HG03342 (cell line): ENCODE data around the gene ATP6V0A1.
"Not testable (repeated sequence)": the region's sequence is repeated elsewhere in the genome, so short reads cannot be mapped to it uniquely, and the experiment has no call there.

Source experiments
- ATAC-seq: cut with Tn5 transposase; IDR thresholded peaks from one replicate; pipeline ENCODE4 v1.9.1; 2021; ENCODE audit warnings: mild to moderate bottlenecking, moderate library complexity; ENCODE audit not compliant: unreplicated experiment

ATP6V0A1 gene

GRCh38 chr17:42555961-42556617 lies 97.4 kb downstream of the ATP6V0A1 start:
- not testable (repeated sequence) for ATAC-seq

- ATAC-seq, result no peak
Observed at GRCh38 chr17:42559075-42559474, 100.4 kb downstream of the ATP6V0A1 start.

GRCh38 chr17:42560246-42560645 lies 101.6 kb downstream of the ATP6V0A1 start:
- ATAC-seq, result no peak

- ATAC-seq, result no peak
Observed at GRCh38 chr17:42561897-42562387, 103.3 kb downstream of the ATP6V0A1 start, which contains the start of gene COASY. COASY (plus strand) TSS chr17:42562148; CDS start chr17:42562623, 475 bp downstream.

DNA sequence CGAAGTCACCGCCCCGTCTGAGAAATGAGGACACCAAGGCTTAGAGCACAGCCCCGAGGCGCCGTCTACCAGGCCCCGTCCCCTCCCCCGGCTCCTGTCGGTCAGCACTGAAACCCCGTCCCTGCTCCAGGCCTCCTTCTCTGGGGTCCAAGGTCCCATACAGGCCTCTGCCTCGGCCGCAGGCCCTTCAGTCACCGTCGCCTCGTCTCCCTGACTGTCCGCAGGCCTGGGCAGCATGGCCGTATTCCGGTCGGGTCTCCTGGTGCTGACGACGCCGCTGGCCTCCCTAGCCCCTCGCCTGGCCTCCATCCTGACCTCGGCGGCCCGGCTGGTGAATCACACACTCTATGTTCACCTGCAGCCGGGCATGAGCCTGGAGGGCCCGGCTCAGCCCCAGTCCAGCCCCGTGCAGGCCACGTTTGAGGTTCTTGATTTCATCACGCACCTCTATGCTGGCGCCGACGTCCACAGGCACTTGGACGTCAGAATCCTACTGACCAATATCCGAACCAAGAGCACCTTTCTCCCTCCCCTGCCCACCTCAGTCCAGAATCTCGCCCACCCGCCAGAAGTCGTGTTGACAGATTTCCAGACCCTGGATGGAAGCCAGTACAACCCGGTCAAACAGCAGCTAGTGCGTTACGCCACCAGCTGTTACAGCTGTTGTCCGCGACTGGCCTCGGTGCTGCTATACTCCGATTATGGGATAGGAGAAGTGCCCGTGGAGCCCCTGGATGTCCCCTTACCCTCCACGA lies 103.9 kb downstream of the ATP6V0A1 start:
- ATAC-seq, result no peak

DNA sequence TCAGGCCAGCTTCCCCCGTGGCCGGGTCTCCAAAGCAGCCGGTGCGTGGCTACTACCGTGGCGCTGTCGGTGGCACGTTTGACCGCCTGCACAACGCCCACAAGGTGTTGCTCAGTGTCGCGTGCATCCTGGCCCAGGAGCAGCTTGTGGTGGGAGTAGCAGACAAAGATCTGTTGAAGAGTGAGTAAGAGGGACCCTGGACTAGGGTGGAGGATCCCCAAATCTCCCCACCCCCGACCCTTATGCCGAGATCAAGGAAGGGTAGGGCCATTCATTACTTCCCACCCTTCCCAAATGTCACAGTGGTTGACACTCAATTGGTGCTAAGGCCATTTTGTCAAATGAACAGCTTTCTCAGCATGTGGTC lies 104.4 kb downstream of the ATP6V0A1 start:
- ATAC-seq, result no peak

DNA sequence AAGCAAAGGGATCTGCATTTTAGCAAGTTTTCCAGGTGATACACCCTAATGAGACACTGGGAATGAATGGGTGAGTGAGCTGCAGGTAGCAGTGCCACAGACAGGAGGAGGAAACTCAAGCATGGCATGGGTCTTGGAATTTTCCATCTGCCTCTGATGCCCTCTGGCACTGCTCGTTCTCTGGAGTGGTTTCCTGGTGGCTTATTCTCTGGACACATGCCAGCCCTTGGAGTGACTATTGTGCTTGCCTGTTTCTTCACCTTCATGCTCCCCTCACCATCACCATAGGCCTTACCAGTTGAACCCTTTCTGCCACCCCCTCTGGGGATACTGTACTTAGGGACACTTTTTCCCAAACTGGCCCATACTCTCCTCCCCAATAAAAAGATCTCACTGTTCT lies 104.9 kb downstream of the ATP6V0A1 start:
- no peak for ATAC-seq

DNA sequence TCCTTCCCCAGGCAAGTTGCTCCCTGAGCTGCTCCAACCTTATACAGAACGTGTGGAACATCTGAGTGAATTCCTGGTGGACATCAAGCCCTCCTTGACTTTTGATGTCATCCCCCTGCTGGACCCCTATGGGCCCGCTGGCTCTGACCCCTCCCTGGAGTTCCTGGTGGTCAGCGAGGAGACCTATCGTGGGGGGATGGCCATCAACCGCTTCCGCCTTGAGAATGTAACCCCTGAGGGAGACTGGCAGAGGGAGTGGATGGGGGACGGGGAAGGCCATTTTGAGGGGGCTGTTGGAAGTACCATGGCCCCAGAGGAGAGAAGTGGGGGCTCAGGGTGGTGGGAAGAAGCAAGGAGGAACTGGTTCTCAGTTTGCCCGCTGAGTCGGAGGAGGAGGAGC lies 105.3 kb downstream of the ATP6V0A1 start:
- ATAC-seq, result no peak

DNA sequence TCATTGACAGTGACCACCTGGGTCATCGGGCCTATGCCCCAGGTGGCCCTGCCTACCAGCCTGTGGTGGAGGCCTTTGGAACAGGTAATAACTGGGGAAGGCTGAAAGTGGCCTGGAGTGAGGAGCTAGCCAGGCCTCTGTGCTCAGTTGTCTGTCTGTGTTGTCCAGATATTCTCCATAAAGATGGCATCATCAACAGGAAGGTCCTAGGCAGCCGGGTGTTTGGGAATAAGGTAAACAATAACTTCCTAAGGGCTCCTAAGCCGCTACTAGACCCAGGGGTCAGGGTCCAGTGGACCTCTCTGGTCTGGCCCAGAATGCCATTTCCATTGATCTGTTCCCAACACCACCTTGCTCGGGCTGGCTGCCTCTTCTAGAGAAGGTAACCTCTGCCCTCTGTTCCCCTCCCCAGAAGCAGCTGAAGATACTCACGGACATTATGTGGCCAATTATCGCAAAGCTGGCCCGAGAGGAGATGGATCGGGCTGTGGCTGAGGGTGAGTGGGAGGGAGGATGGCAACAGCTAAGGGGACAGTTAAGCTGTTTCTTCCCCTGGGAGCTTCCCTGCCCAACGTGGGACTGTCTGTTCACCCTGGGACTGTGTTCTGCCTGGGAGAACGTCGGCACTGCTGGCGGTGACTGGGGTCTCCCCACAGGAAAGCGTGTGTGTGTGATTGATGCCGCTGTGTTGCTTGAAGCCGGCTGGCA lies 106.3 kb downstream of the ATP6V0A1 start:
- no peak for ATAC-seq

DNA sequence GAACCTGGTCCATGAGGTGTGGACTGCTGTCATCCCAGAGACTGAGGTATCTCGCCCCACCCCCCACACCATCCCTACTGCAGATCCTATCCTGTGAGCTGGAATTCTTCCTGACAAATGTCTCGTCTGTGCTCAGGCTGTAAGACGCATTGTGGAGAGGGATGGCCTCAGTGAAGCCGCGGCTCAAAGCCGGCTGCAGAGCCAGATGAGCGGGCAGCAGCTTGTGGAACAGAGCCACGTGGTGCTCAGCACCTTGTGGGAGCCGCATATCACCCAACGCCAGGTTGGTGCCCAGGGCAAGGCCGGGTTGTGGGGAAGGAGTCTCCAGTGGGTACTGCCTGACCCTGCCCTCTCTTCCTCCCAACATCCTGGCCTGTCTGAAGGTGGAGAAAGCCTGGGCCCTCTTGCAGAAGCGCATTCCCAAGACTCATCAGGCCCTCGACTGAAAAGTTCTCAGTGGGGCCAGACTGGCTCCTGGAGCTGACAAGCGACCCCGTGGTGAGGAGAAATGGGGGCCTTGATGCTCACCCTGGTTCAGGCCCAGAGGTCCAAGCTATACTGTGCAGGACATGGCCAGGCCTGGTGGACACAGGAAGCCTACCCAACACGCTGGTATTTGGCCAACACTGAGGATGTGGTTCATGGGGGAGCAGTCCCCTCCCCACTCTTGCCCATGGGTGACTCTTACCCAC lies 107.0 kb downstream of the ATP6V0A1 start:
- ATAC-seq, result no peak

- no peak for ATAC-seq
Observed at GRCh38 chr17:42566215-42566882, 107.7 kb downstream of the ATP6V0A1 start.

DNA sequence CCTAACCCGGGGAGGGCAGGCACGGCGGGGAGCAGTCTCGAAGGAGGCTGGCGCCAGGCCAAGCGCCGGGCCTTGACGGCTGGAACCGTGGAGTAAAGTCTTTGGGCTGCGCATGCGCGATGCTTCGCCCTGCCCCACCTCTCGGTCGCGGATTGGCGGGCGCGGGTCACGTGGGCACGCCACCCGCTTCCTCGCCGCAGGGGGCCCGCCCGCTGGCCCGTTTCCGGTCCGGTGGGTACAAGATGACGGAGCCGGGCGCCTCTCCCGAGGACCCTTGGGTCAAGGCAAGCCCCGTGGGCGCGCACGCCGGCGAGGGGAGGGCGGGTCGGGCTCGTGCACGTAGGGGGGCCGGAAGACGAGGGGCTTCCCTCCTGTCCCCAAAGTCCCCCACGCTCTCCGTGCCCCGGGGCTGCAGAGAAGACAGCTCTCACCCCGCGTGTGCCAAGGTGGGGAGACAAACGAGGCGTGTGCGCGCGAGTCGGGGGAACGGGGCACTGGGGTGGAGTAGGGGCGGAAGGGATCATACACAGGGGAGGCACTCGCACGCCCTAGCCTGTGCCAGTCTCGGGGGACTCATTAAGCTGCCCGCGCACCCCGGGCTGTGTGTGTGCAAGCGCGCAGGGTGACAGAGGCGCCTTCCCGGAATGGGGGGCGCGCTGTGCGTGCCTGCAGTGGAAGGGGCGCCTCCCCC lies 108.3 kb downstream of the ATP6V0A1 start, which contains the start of gene MLX:
Gene MLX (plus strand): TSS at position 218 of the 691 bp plus-strand sequence. CDS start 25 bp downstream, at position 243.
- ATAC-seq, result peak; percentile 54

- no peak for ATAC-seq
Observed at GRCh38 chr17:42568341-42569111, 109.8 kb downstream of the ATP6V0A1 start.

DNA sequence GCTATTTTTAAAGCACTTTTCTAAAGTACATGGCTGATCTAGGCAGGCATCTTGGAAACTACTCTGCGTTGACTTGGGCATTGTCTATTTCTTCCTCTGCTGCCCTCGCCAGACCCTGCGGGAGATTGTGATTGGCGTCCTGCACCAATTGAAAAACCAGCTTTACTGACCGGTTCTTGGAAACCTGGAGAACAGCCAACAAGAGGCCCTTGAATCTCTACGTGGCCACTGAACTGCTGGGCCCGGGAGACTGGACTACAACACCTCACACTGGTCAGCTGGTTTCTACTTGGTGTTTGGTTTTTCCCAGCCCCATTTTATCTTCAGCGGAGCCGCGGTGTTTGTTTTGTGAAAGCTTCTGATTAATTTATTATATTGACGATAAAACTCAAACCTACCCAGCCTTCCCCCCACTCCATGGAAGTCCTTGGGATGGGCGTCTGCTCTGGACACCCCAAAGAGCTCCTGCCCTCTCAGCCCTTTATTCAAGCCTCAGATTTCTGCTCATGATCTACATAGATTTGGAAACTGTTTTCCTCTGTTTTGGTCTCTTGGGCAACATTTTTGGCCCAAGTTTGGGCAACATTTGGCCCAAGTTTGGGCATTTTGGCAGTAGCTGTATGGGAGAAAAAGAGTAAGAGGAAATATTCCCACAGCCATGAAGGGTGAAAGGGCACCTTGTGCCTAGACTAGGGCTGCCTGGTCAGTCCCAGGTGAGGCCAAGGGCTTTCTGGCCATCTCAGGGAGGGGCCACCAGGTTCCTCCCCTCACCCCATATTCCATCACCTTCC lies 113.0 kb downstream of the ATP6V0A1 start:
- ATAC-seq, result no peak
